DMS79 (cell line): ENCODE measurements around the gene PRKCB.
A peak's percentile ranks its signal among the peaks of the same experiment; 100 is the strongest.

Experiments used
- DNase-seq: peaks from one replicate; lab custom pipeline; 2025; lab: John Stamatoyannopoulos, UW

Gene PRKCB

GRCh38 chr16:23966597-23967394, 131.0 kb downstream of the PRKCB start:
- DNase-seq: peak; percentile 26

GRCh38 chr16:23967775-23968174, 132.0 kb downstream of the PRKCB start:
- no peak for DNase-seq

GRCh38 chr16:23968176-23968575, 132.4 kb downstream of the PRKCB start:
- DNase-seq: no peak

- DNase-seq: no peak
Measured at GRCh38 chr16:23969468-23970297, 133.9 kb downstream of the PRKCB start.

- DNase-seq: no peak
Measured at GRCh38 chr16:23974223-23974622, 138.4 kb downstream of the PRKCB start.

GRCh38 chr16:23975293-23975692, 139.5 kb downstream of the PRKCB start:
- no peak for DNase-seq

- no peak for DNase-seq
Measured at GRCh38 chr16:23976091-23976490, 140.3 kb downstream of the PRKCB start.

GRCh38 chr16:23976524-23976923, 140.7 kb downstream of the PRKCB start:
- DNase-seq: no peak

GRCh38 chr16:23979441-23979840, 143.7 kb downstream of the PRKCB start:
- DNase-seq: no peak

GRCh38 chr16:23979982-23980381, 144.2 kb downstream of the PRKCB start:
- DNase-seq: no peak

- no peak for DNase-seq
Measured at GRCh38 chr16:23981429-23982399, 145.9 kb downstream of the PRKCB start.

- no peak for DNase-seq
Measured at GRCh38 chr16:23986455-23986854, 150.7 kb downstream of the PRKCB start.

- DNase-seq: no peak
Measured at GRCh38 chr16:23987443-23987842, 151.7 kb downstream of the PRKCB start.

- no peak for DNase-seq
Measured at GRCh38 chr16:23990507-23990906, 154.7 kb downstream of the PRKCB start.

GRCh38 chr16:23991066-23991465, 155.3 kb downstream of the PRKCB start:
- no peak for DNase-seq

GRCh38 chr16:23994615-23995014, 158.8 kb downstream of the PRKCB start:
- no peak for DNase-seq

- no peak for DNase-seq
Measured at GRCh38 chr16:23996258-23996955, 160.6 kb downstream of the PRKCB start.

GRCh38 chr16:23998771-23999170, 163.0 kb downstream of the PRKCB start:
- no peak for DNase-seq

- no peak for DNase-seq
Measured at GRCh38 chr16:23999663-24000062, 163.9 kb downstream of the PRKCB start.

- no peak for DNase-seq
Measured at GRCh38 chr16:24001710-24002109, 165.9 kb downstream of the PRKCB start.

- DNase-seq: no peak
Measured at GRCh38 chr16:24002619-24003018, 166.8 kb downstream of the PRKCB start.
